SK-N-SH (cell line): ENCODE data around the gene PPP1R12A. TPM values are rescaled to one million over a fixed set of nuclear protein-coding genes. Genes with fewer than 3 reads are reported as not detected.

Experiments used
- CTCF ChIA-PET: fragments of 300-600, 350-600 bp; formaldehyde crosslinking; extraction: SDS; loops from one replicate; lab custom pipeline; 2021; lab: Yijun Ruan, JAX
- POLR2A ChIA-PET: fragments of 350-600 bp; sonication (Branson Sonifier 250); formaldehyde crosslinking; extraction: SDS; loops from one replicate; lab custom pipeline; 2020; ENCODE audit warnings: antibody characterized with exemption, inconsistent platforms; lab: Yijun Ruan, JAX
- DNase-seq: peaks from one replicate; pipeline ENCODE4 v3.0.0; 2012
- H2AFZ ChIP-seq: fragments of 200-600 bp; sonication (generic); 2 replicates; pipeline ENCODE4 v1.8.1; 2016; ENCODE audit warnings: antibody characterized with exemption, mild to moderate bottlenecking, low read depth
- H3F3A ChIP-seq: fragments of 200-600 bp; sonication (generic); replicated peaks from 2 replicates; pipeline ENCODE3; 2016; ENCODE audit warnings: antibody characterized with exemption, mild to moderate bottlenecking; ENCODE audit not compliant: insufficient read depth
- H3K27ac ChIP-seq, 2 experiments: fragments of 200-500 bp in 1 of 2; fragments of 200-600 bp in 1 of 2; sonication (Bioruptor generic) in 1 of 2; sonication (generic), shearing (Covaris generic) in 1 of 2; 2 replicates each; pipeline versions ENCODE4 v1.5.1 to v1.6.1; 2014 to 2016; ENCODE audit warnings: low read depth in 2 of 2, inconsistent platforms in 1 of 2, low read length in 1 of 2, mild to moderate bottlenecking in 1 of 2, mixed read lengths in 1 of 2
- H3K27me3 ChIP-seq: fragments of 200-600 bp; sonication (generic), shearing (Covaris generic); 2 replicates; pipeline ENCODE4 v1.6.1; 2016; ENCODE audit warnings: mixed run types; ENCODE audit not compliant: insufficient read depth
- H3K36me3 ChIP-seq, 2 experiments: fragments of 200-500 bp in 1 of 2; fragments of 200-600 bp in 1 of 2; sonication (Bioruptor generic) in 1 of 2; sonication (generic) in 1 of 2; replicated peaks in 1 of 2; 2 replicates each; pipeline versions ENCODE3 to v1.5.1; 2014 to 2016; ENCODE audit warnings: low read length in 1 of 2, mild to moderate bottlenecking in 1 of 2; ENCODE audit not compliant: insufficient read depth in 2 of 2, control insufficient read depth in 1 of 2
- H3K4me1 ChIP-seq, 2 experiments: fragments of 200-500 bp in 1 of 2; fragments of 200-600 bp in 1 of 2; sonication (Bioruptor generic) in 1 of 2; sonication (generic), shearing (Covaris generic) in 1 of 2; 2 replicates each; pipeline versions ENCODE4 v1.5.1 to v1.6.1; 2014 to 2016; ENCODE audit warnings: low read depth in 1 of 2, low read length in 1 of 2, mixed run types in 1 of 2; ENCODE audit not compliant: insufficient read depth in 2 of 2, control insufficient read depth in 1 of 2
- H3K4me2 ChIP-seq: fragments of 200-600 bp; sonication (generic), shearing (Covaris generic); 2 replicates; pipeline ENCODE4 v1.6.1; 2017; ENCODE audit warnings: mixed run types
- H3K4me3 ChIP-seq, 2 experiments: fragments of 200-500 bp in 1 of 2; fragments of 200-600 bp in 1 of 2; sonication (Bioruptor generic) in 1 of 2; sonication (generic), shearing (Covaris generic) in 1 of 2; 2 replicates each; pipeline versions ENCODE4 v1.5.1 to v1.8.1; 2014 to 2016; ENCODE audit warnings: low read depth in 2 of 2, inconsistent platforms in 1 of 2, low read length in 1 of 2, mild to moderate bottlenecking in 1 of 2, mixed read lengths in 1 of 2, moderate library complexity in 1 of 2
- H3K79me2 ChIP-seq: fragments of 200-600 bp; sonication (generic); 2 replicates; pipeline ENCODE4 v1.8.1; 2017; ENCODE audit warnings: mild to moderate bottlenecking; ENCODE audit not compliant: insufficient read depth
- H3K9ac ChIP-seq: fragments of 200-600 bp; sonication (generic); 2 replicates; pipeline ENCODE4 v1.6.1; 2017; ENCODE audit warnings: mixed run types
- H3K9me2 ChIP-seq: fragments of 200-600 bp; sonication (generic); 2 replicates; pipeline ENCODE4 v1.6.1; 2017; ENCODE audit warnings: mixed run types
- H3K9me3 ChIP-seq: fragments of 200-600 bp; sonication (generic); 2 replicates; pipeline ENCODE4 v1.6.1; 2017; ENCODE audit warnings: mixed run types, mild to moderate bottlenecking, moderate library complexity
- H4K20me1 ChIP-seq: fragments of 200-600 bp; sonication (generic); 2 replicates; pipeline ENCODE4 v1.6.1; 2017; ENCODE audit warnings: mild to moderate bottlenecking, mixed run types; ENCODE audit not compliant: insufficient read depth
- CHD2 ChIP-seq: fragments of 150-350 bp; IDR thresholded peaks from 2 replicates; pipeline ENCODE4 v1.6.1; 2018; ENCODE audit warnings: low read length; ENCODE audit not compliant: partially characterized antibody
- ELF1 ChIP-seq: IDR thresholded peaks from 2 replicates; pipeline ENCODE4 v1.4.0; 2012
- EP300 ChIP-seq, 2 experiments: IDR thresholded peaks; 2 replicates each; pipeline versions ENCODE4 v1.4.0 to v1.6.1; 2012; ENCODE audit warnings: borderline replicate concordance in 1 of 2, low read depth in 1 of 2, low read length in 1 of 2
- FOSL2 ChIP-seq: IDR thresholded peaks from 2 replicates; pipeline ENCODE4 v1.4.0; 2012; ENCODE audit warnings: low read depth, mild to moderate bottlenecking, moderate library complexity, borderline replicate concordance
- FOXJ3 ChIP-seq: sonication (generic); formaldehyde crosslinking; IDR thresholded peaks from 2 replicates; pipeline ENCODE4 v1.5.1; 2020; ENCODE audit warnings: mild to moderate bottlenecking, missing genetic modification reagents
- GABPA ChIP-seq: IDR thresholded peaks from 2 replicates; pipeline ENCODE4 v1.4.0; 2012; ENCODE audit warnings: low read depth, mild to moderate bottlenecking
- MXI1 ChIP-seq: IDR thresholded peaks from 2 replicates; pipeline ENCODE4 v1.6.1; 2012; ENCODE audit warnings: mild to moderate bottlenecking, low read depth, low read length, improper control_type of control experiment
- NRF1 ChIP-seq: IDR thresholded peaks from 2 replicates; pipeline ENCODE4 v1.6.1; 2012; ENCODE audit warnings: low read depth, mild to moderate bottlenecking, low read length
- RCOR1 ChIP-seq: fragments of 150-350 bp; IDR thresholded peaks from 2 replicates; pipeline ENCODE4 v1.6.1; 2017; ENCODE audit warnings: antibody characterized with exemption, low read length
- RXRA ChIP-seq: IDR thresholded peaks from 2 replicates; pipeline ENCODE4 v1.4.0; 2012; ENCODE audit warnings: low read depth, mild to moderate bottlenecking, borderline replicate concordance
- SIN3A ChIP-seq: IDR thresholded peaks from 2 replicates; pipeline ENCODE4 v1.6.1; 2012; ENCODE audit warnings: low read depth, mild to moderate bottlenecking, low read length, moderate library complexity, borderline replicate concordance
- TAF1 ChIP-seq: IDR thresholded peaks from 2 replicates; pipeline ENCODE4 v1.6.1; 2012; ENCODE audit warnings: low read depth, mild to moderate bottlenecking, low read length, moderate library complexity, borderline replicate concordance
- TCF12 ChIP-seq: IDR thresholded peaks from 2 replicates; pipeline ENCODE4 v1.4.0; 2012
- TEAD4 ChIP-seq: IDR thresholded peaks from 2 replicates; pipeline ENCODE4 v1.4.0; 2012; ENCODE audit warnings: mild to moderate bottlenecking, borderline replicate concordance; ENCODE audit not compliant: insufficient read depth
- YY1 ChIP-seq: IDR thresholded peaks from 2 replicates; pipeline ENCODE4 v1.4.0; 2012; ENCODE audit warnings: low read depth, mild to moderate bottlenecking
- polyA plus RNA-seq, 3 experiments: library from polyadenylated mRNA; depleted of rRNA; stranded (reverse); fragments of >200 nt; gene quantifications; 2 replicates each; pipeline ENCODE4 v1.2.3, GENCODE V29; 2012
- TF ChIP-seq, protein P1 (sequence below): IDR thresholded peaks from 2 replicates; pipeline ENCODE4 v1.4.0; 2012; ENCODE audit warnings: low read depth, borderline replicate concordance
- TF ChIP-seq, protein P2 (sequence below): IDR thresholded peaks from 2 replicates; pipeline ENCODE4; 2012
- TF ChIP-seq, protein P3 (sequence below): fragments of 200-600 bp; sonication (generic); IDR thresholded peaks from 2 replicates; pipeline ENCODE4 v1.6.1; 2017; ENCODE audit warnings: antibody characterized with exemption, mild to moderate bottlenecking, moderate library complexity

The PPP1R12A gene
- polyA plus RNA-seq, 1 of the 3 experiments (the other 2 are of a cell fraction), result 26.0 TPM

DNA sequence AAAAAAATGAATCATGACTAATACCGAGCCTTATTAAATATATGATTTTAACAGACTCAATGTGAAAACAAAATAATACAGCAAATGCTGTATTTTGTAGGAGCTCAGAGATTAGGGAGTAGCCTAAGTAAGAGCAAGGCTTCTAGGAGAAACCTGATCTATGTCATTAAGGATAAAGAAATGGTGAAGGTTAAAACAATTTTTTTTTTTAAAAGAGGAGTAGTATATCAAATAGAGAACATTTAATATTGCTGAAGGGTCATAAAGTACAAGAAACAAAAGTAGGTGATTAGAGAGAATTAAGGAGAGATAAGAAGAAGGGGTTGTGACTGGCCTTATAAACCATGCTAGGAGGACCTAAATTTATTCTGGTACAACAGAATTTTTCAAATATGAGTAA lies 39.1 kb downstream of the PPP1R12A start (continued):
- TF ChIP-seq GABPA (no peak), MXI1 (no peak), FOSL2 (no peak), SIN3A (no peak), EP300 (IDR thresholded peaks at IDR 0.05; ENCODE audit: borderline replicate concordance in 1 of 2, low read depth in 1 of 2, low read length in 1 of 2) (no peak)
- TF ChIP-seq, protein P1, sequence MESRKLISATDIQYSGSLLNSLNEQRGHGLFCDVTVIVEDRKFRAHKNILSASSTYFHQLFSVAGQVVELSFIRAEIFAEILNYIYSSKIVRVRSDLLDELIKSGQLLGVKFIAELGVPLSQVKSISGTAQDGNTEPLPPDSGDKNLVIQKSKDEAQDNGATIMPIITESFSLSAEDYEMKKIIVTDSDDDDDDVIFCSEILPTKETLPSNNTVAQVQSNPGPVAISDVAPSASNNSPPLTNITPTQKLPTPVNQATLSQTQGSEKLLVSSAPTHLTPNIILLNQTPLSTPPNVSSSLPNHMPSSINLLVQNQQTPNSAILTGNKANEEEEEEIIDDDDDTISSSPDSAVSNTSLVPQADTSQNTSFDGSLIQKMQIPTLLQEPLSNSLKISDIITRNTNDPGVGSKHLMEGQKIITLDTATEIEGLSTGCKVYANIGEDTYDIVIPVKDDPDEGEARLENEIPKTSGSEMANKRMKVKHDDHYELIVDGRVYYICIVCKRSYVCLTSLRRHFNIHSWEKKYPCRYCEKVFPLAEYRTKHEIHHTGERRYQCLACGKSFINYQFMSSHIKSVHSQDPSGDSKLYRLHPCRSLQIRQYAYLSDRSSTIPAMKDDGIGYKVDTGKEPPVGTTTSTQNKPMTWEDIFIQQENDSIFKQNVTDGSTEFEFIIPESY, result no peak
- TF ChIP-seq, protein P2, sequence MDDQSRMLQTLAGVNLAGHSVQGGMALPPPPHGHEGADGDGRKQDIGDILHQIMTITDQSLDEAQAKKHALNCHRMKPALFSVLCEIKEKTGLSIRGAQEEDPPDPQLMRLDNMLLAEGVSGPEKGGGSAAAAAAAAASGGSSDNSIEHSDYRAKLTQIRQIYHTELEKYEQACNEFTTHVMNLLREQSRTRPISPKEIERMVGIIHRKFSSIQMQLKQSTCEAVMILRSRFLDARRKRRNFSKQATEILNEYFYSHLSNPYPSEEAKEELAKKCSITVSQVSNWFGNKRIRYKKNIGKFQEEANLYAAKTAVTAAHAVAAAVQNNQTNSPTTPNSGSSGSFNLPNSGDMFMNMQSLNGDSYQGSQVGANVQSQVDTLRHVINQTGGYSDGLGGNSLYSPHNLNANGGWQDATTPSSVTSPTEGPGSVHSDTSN, result no peak

DNA sequence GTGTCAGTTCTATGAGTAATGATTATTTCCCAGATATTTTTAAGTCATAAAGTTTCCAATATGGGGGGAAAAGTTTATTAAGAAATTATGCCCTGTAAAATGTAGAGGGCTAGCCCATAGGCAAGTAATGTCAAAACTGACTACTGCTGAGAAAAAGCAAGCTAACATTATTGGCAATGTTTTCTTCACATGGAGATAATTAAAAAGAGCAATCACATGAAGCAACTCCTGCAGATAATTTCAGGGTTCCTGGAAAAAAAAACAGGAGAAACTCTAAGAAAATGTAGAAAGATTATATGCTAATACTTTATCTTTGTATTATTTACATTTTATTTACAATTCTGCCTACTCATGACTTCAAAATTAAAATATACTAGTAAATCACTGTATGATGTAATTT lies 39.8 kb downstream of the PPP1R12A start:
- Histone ChIP-seq H3K27me3 (no peaks in the 10 kb centered on the region), H3K4me3 (no peak overlapping the region), H3K27ac (peak overlapping the region in 1 of 2 experiments; percentile 32; a peak in 3 of 4 replicates), H3K9ac (no peak overlapping the region), H2AFZ (no peak overlapping the region), H3K36me3 (peaks cover 0 to 4% of the 10 kb centered on the region in 2 experiments), H3K79me2 (peaks cover 94% of the 10 kb centered on the region), H3K4me2 (no peak overlapping the region), H3K9me2 (no peaks in the 10 kb centered on the region), H3K9me3 (no peaks in the 10 kb centered on the region), H3F3A (peaks cover 28% of the 10 kb centered on the region), H3K4me1 (peaks cover 0 to 16% of the 10 kb centered on the region in 2 experiments; a peak in 3 of 4 replicates), H4K20me1 (peaks cover 26% of the 10 kb centered on the region)
- no peak for DNase-seq
- POLR2A ChIA-PET, result no interaction called here
- CTCF ChIA-PET, result interaction anchor here (0.9 kb wide), 2 partner anchors 9 to 11 kb away, joined by 3 read pairs; no protein-coding TSS in a partner anchor
- TF ChIP-seq NRF1, result no peak
- no peak for TF ChIP-seq TAF1
- no peak for TF ChIP-seq ELF1
- TF ChIP-seq, protein P3, sequence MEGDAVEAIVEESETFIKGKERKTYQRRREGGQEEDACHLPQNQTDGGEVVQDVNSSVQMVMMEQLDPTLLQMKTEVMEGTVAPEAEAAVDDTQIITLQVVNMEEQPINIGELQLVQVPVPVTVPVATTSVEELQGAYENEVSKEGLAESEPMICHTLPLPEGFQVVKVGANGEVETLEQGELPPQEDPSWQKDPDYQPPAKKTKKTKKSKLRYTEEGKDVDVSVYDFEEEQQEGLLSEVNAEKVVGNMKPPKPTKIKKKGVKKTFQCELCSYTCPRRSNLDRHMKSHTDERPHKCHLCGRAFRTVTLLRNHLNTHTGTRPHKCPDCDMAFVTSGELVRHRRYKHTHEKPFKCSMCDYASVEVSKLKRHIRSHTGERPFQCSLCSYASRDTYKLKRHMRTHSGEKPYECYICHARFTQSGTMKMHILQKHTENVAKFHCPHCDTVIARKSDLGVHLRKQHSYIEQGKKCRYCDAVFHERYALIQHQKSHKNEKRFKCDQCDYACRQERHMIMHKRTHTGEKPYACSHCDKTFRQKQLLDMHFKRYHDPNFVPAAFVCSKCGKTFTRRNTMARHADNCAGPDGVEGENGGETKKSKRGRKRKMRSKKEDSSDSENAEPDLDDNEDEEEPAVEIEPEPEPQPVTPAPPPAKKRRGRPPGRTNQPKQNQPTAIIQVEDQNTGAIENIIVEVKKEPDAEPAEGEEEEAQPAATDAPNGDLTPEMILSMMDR, result no peak
- no peak for TF ChIP-seq YY1
- TF ChIP-seq, protein P2, result no peak
- no peak for TF ChIP-seq TCF12
- TF ChIP-seq MXI1, result no peak
- no peak for TF ChIP-seq RXRA
- TF ChIP-seq, protein P1, result no peak
- TF ChIP-seq TEAD4, result no peak
- TF ChIP-seq FOXJ3 (CRISPR knock-in tag), result no peak
- TF ChIP-seq RCOR1, result no peak
- TF ChIP-seq CHD2, result no peak
